Epidermal melanocyte (primary cell): Measurements from ENCODE around the gene NAALADL1.
"Not testable (repeated sequence)": the region's sequence is repeated elsewhere in the genome, so short reads cannot be mapped to it uniquely, and the experiment has no call there.

Experiments used
- DNase-seq: peaks from one replicate; pipeline ENCODE4 v3.0.0; 2011; ENCODE audit warnings: low spot score; ENCODE audit not compliant: insufficient read length

The NAALADL1 gene

GRCh38 chr11:65051398-65051858 lies 6.9 kb downstream of the NAALADL1 start:
- no peak for DNase-seq

DNA sequence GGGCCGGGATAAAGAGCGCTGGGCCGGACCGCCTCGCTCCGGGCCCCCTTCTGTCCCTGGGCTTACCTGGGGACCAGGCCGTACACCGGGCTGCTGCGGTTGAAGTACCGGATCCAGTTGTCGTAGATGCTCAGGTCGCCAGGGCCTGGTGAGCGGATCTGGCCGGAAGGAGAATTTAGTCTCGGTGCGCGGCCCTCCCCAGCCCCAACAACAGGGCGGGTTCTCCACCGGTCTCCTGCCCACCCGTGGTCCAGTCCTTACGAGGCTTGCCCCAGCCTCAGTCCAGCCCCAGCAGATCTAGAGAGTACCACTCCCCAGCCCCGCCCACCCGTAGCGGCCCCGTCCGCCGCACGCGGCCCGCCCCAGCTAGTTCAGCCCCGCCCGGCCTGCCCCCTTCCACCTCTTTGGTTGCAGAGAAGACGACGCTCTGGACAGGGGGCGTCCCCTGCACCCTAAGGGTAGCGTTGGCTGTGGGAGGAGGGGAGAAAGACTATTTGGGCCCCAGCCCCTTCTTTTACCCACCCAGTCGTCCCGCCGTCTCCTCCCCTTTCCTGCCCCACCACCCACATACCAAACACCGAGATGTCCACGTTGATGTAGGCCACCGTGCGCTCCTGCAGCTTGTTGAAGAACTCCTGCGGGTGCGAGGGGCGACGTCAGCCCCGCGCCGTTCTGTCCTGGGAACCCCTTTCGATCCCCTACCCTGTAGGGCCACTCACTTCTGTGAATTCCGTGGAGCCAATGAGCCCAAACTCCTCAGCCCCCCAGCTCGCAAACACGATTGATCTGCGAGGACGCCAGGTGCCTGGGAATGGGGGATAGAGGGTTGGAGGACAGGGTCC lies 10.6 kb downstream of the NAALADL1 start:
- peak; percentile 52 for DNase-seq

DNA sequence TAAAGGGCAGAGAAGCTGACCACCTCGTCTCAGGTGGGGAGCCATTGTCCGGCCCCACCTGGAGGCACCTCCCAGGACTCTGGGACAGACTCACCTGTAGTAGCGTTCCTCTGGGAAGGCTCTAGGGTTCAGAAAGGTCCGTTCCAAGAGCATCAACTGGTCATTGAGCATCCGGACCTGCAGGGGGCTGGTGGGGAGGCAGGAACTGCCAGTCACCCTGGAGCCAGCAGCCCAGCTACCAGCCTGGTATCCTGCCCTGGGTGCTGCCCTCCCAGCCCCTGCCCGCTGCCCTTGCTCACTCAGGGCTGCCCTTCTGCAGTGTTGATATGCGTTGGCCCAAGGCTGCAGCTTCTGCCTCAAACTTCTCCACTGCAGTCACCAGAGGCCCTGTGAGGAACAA lies 12.6 kb downstream of the NAALADL1 start:
- no peak for DNase-seq

DNA sequence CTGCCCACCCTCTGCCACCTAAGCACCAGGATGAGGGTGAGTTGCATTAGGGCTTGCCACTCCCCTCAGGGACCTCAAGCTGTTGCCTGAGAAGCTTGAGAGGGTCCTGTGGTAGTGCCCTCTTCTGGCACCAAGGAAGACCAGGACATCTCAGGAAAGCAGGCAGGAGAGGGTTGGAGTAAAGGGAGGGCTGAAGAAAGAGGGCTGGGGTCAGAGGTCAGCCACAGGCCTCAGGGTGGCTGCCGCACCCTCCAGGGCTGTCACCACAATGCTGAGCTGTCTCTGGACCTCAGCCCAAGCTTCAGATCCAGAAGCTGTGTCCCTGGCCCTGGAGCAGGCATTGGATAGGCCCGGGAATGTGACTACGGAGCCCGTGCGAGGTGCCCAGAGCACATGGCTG lies 13.3 kb downstream of the NAALADL1 start:
- DNase-seq: no peak

DNA sequence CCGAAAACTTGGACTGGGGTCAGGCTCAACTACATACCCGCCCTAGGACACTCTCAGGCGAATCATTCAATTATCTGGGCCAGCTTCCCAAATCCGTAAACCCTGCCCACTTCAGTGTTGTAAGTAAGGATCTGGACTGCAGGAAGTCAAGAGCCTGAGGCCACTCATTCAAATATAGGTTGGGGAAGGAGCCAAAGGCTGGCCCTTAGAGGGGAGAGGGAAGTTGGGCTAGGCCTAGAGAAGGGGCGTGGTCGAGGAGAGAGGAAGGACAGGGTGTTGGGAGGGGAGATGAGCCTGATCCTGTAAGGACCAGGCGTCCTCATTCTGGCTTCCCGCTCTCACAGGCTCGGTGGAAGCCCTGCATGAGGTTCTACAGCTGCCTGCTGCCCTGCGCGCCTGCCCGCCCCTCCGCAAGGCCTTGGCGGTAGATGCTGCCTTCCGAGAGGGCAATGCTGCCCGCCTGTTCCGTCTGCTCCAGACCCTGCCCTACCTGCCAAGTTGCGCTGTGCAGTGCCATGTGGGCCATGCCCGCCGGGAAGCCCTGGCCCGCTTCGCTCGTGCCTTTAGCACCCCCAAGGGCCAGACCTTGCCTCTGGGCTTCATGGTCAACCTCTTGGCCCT lies 14.4 kb downstream of the NAALADL1 start:
- no peak for DNase-seq

GRCh38 chr11:65042891-65043290 lies 15.5 kb downstream of the NAALADL1 start:
- no peak for DNase-seq

- peak; percentile 96 for DNase-seq
Observed at GRCh38 chr11:65040847-65041622, 17.3 kb downstream of the NAALADL1 start, which contains the start of gene SAC3D1. TSS of gene SAC3D1 (plus strand) at chr11:65041210. CDS start at chr11:65041293, 83 bp downstream.

DNA sequence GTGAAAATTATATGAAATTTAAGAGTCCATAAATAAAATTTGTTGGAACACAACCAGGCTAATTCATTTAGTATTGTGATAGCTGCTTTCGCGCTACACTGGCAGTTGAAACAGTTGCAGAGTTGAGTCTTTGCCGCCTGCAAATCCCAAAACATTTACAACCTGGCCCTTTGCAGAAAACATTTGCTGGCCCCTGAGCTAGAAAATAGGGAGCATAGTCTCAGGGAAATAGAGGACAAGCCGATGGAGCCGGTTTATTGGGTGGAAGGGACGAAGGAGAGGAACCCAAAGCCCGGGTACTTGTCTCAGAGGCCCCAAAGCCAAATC lies 17.9 kb downstream of the NAALADL1 start:
- no peak for DNase-seq

GRCh38 chr11:65036931-65037330 lies 21.4 kb downstream of the NAALADL1 start:
- DNase-seq: no peak

GRCh38 chr11:65035579-65035978 lies 22.8 kb downstream of the NAALADL1 start:
- DNase-seq: no peak

- no peak for DNase-seq
Observed at GRCh38 chr11:65034423-65034822, 23.9 kb downstream of the NAALADL1 start.

- no peak for DNase-seq
Observed at GRCh38 chr11:65032216-65032615, 26.1 kb downstream of the NAALADL1 start.

DNA sequence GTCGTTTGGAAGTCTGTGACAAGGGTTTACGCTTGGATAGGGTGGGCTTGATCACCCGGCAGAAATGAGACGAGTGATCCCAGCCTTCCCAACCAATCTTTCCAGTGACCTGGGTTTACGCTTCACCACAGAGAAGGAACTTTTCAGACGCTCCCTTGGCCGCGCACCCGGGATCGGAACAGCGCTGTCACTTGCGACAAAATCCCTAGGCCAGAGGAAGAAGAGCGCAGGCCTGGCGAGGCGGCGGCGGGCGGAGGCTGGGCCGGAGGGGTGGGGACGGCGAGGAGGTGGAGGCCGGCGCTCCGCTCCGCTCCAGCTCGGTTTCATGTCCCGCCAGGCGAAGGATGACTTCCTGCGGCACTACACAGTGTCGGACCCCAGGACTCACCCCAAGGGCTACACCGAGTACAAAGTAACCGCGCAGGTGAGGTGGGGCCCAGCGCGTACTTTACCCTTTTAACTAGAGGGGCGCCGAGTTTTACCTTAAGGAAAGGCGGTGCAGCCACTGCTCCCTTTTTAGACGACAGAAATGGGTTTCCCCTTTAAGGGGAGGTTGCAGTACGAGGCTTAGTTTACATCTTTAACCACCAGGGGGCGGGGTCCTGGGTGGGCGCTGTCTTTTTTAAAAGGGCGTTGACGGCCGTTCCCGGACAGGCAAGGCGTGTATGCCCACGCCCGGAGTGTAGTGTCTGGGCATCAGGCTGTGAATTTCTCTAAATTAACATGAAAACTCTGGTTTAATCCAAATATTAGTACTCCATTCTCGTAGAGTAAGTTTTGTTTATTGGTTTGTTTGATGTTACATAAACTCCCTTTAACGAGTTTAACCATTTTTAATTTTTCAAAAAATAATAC lies 30.9 kb downstream of the NAALADL1 start, which contains the start of gene SNX15:
Gene SNX15 (plus strand): TSS at position 227 of the 855 bp plus-strand sequence. CDS start 99 bp downstream, at position 326.
- DNase-seq: peak; percentile 94

DNA sequence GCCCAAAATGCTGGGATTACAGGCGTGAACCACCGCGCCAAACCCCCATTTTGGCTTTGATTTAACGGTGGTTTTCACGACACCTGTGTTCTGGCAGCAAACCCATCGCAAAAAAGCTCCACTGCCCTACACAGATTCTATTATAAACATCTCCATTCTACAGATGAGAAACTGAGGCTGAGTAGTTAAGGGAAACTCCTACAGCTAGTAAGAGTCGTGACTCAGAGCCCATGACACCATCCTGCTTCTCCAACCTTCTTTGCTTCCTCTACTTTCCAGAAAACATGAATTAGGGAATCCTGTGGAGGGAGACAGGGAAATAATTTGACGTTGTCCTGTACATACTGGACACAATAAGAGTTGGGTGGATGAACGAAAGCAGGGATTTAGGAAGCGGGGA lies 31.5 kb downstream of the NAALADL1 start:
- no peak for DNase-seq

GRCh38 chr11:65023502-65023901 lies 34.9 kb downstream of the NAALADL1 start:
- not testable (repeated sequence) for DNase-seq

- DNase-seq: no peak
Observed at GRCh38 chr11:65021509-65021908, 36.8 kb downstream of the NAALADL1 start.

DNA sequence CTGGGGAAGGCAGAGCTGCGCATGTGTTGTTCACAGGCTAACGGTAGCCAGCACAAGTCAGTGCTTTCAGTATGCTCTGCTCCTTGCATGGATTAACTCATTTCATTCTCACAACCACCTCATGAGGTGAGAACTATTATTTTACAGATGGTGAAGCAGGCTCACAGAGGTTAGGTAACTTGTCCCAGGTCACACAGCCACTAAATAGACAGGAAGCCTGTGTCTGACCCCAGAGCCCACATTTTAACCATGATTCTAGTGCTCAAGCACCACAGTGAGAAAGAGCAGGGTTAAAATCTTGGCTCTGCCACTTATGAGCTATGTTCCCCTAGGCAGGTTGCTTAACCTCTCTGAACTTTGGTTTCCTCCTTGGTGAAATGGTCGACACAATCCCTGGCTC lies 37.4 kb downstream of the NAALADL1 start:
- DNase-seq: no peak

DNA sequence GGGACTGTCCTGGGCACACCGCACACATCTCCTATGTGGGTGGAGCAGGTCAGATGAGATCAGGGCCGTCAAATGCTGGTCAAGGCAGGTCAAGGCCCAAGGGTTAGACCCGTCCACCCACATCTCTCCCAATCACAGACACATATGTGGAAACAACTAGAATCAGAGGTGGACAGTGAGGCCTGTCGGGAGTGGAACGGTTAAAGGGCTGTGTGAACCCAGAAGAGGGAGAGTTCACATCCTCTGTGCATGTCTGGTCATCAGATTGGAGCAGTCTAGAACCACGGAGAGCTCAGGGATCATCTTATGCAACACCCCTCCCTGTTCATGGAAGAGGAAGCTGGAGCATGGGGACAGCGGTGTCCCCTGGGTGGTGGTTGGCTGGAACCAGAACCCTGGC lies 38.5 kb downstream of the NAALADL1 start:
- no peak for DNase-seq

- DNase-seq: no peak
Observed at GRCh38 chr11:65017937-65018336, 40.4 kb downstream of the NAALADL1 start.

- DNase-seq: no peak
Observed at GRCh38 chr11:65016705-65017104, 41.6 kb downstream of the NAALADL1 start.

GRCh38 chr11:65014726-65015227 lies 43.6 kb downstream of the NAALADL1 start:
- DNase-seq: no peak
